Ishikawa (cell line): ENCODE results near the gene CES2.

Experiments used
- CEBPB ChIP-seq: IDR thresholded peaks from 2 replicates; pipeline ENCODE4 v1.6.1; 2012
- CREB1 ChIP-seq: IDR thresholded peaks from 2 replicates; pipeline ENCODE4 v1.6.1; 2012; ENCODE audit warnings: low read depth
- EGR1 ChIP-seq: IDR thresholded peaks from 2 replicates; pipeline ENCODE4 v1.6.1; 2012
- EP300 ChIP-seq: IDR thresholded peaks from 2 replicates; pipeline ENCODE4 v1.6.1; 2012; ENCODE audit warnings: borderline replicate concordance
- FOXM1 ChIP-seq: IDR thresholded peaks from 2 replicates; pipeline ENCODE4 v1.6.1; 2012; ENCODE audit warnings: low read depth, borderline replicate concordance
- NFIC ChIP-seq: IDR thresholded peaks from 2 replicates; pipeline ENCODE4 v1.6.1; 2012
- RAD21 ChIP-seq: IDR thresholded peaks from 2 replicates; pipeline ENCODE4 v1.6.1; 2012; ENCODE audit warnings: low read depth
- TAF1 ChIP-seq: IDR thresholded peaks from 2 replicates; pipeline ENCODE4 v1.6.1; 2012; ENCODE audit warnings: low read depth, mild to moderate bottlenecking
- TCF12 ChIP-seq: IDR thresholded peaks from 2 replicates; pipeline ENCODE4 v1.6.1; 2012; ENCODE audit warnings: low read depth
- TEAD4 ChIP-seq: IDR thresholded peaks from 2 replicates; pipeline ENCODE4 v1.6.1; 2012
- YY1 ChIP-seq: IDR thresholded peaks from 2 replicates; pipeline ENCODE4 v1.6.1; 2012; ENCODE audit warnings: low read depth
- ZBTB7A ChIP-seq: IDR thresholded peaks from 2 replicates; pipeline ENCODE4 v1.6.1; 2012; ENCODE audit warnings: low read depth
- TF ChIP-seq, protein P1 (sequence below): IDR thresholded peaks from 2 replicates; pipeline ENCODE4 v1.6.1; 2012
- TF ChIP-seq, protein P2 (sequence below): IDR thresholded peaks from 2 replicates; pipeline ENCODE4 v1.6.1; 2012; ENCODE audit warnings: low read depth, mild to moderate bottlenecking
- TF ChIP-seq, protein P3 (sequence below): IDR thresholded peaks from 2 replicates; pipeline ENCODE4 v1.6.1; 2012

CES2 gene

DNA sequence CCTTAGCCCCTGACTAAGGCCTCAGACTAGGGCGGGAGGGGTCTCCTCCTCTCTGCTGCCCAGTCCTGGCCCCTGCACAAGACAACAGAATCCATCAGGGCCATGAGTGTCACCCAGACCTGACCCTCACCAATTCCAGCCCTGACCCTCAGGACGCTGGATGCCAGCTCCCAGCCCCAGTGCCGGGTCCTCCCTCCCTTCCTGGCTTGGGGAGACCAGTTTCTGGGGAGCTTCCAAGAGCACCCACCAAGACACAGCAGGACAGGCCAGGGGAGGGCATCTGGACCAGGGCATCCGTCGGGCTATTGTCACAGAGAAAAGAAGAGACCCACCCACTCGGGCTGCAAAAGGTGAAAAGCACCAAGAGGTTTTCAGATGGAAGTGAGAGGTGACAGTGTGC lies 38.4 kb downstream of the CES2 start:
- no peak for TF ChIP-seq NFIC

DNA sequence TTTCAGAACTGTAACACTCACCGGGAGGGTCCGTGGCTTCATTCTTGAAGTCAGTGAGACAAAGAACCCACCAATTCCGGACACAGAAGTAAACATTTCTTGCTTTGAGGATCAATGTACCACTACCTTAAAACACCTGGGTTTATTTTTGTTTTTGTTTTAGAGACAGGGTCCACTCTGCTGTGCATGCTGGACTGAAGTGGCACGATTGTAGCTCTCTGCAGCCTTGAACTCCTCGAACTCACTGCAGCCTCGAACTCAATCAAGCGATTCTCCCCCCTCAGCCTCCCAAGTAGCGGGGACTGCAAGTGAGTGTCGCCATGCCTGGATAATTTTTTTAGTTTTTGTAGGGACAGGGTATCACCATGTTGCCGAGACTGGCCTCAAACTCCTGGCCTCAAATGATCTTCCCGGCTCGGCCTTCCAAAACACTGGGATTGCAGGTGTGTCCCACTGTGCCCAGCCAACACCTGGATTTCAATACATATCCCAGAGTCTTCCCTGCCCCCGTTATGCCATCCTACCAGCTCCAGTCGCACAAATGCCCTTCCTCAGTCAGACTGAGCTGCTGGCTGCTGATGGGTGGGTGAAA lies 40.1 kb downstream of the CES2 start:
- TF ChIP-seq ZBTB7A (no peak), EP300 (no peak), CEBPB (no peak), EGR1 (no peak), TAF1 (no peak), NFIC (no peak), FOXM1 (no peak), TEAD4 (no peak), RAD21 (no peak)
- TF ChIP-seq, protein P1, sequence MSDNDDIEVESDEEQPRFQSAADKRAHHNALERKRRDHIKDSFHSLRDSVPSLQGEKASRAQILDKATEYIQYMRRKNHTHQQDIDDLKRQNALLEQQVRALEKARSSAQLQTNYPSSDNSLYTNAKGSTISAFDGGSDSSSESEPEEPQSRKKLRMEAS, result no peak
- TF ChIP-seq, protein P2, sequence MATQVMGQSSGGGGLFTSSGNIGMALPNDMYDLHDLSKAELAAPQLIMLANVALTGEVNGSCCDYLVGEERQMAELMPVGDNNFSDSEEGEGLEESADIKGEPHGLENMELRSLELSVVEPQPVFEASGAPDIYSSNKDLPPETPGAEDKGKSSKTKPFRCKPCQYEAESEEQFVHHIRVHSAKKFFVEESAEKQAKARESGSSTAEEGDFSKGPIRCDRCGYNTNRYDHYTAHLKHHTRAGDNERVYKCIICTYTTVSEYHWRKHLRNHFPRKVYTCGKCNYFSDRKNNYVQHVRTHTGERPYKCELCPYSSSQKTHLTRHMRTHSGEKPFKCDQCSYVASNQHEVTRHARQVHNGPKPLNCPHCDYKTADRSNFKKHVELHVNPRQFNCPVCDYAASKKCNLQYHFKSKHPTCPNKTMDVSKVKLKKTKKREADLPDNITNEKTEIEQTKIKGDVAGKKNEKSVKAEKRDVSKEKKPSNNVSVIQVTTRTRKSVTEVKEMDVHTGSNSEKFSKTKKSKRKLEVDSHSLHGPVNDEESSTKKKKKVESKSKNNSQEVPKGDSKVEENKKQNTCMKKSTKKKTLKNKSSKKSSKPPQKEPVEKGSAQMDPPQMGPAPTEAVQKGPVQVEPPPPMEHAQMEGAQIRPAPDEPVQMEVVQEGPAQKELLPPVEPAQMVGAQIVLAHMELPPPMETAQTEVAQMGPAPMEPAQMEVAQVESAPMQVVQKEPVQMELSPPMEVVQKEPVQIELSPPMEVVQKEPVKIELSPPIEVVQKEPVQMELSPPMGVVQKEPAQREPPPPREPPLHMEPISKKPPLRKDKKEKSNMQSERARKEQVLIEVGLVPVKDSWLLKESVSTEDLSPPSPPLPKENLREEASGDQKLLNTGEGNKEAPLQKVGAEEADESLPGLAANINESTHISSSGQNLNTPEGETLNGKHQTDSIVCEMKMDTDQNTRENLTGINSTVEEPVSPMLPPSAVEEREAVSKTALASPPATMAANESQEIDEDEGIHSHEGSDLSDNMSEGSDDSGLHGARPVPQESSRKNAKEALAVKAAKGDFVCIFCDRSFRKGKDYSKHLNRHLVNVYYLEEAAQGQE, result no peak
- TF ChIP-seq, protein P3, sequence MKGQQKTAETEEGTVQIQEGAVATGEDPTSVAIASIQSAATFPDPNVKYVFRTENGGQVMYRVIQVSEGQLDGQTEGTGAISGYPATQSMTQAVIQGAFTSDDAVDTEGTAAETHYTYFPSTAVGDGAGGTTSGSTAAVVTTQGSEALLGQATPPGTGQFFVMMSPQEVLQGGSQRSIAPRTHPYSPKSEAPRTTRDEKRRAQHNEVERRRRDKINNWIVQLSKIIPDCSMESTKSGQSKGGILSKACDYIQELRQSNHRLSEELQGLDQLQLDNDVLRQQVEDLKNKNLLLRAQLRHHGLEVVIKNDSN, result no peak

DNA sequence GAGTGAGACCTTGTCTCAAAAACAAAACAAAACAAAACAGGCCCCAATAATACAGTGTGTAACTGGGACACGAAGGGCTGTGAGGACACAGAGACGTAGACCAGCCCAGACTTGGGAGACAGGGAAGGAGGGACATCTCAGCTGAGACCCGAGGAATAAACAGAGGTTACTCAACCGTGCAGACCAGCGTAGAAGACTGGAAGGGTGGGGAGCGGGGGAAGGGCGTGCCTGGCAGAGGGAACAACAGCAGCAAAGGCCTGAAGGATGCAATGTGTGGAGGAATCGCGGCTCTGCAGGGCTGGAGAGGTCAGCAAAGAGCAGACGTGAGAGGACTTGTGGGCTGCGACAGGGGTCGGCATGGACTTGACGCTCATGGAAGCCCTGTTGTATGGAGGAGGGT lies 41.4 kb downstream of the CES2 start:
- TF ChIP-seq, protein P1, result no peak
- no peak for TF ChIP-seq TAF1

DNA sequence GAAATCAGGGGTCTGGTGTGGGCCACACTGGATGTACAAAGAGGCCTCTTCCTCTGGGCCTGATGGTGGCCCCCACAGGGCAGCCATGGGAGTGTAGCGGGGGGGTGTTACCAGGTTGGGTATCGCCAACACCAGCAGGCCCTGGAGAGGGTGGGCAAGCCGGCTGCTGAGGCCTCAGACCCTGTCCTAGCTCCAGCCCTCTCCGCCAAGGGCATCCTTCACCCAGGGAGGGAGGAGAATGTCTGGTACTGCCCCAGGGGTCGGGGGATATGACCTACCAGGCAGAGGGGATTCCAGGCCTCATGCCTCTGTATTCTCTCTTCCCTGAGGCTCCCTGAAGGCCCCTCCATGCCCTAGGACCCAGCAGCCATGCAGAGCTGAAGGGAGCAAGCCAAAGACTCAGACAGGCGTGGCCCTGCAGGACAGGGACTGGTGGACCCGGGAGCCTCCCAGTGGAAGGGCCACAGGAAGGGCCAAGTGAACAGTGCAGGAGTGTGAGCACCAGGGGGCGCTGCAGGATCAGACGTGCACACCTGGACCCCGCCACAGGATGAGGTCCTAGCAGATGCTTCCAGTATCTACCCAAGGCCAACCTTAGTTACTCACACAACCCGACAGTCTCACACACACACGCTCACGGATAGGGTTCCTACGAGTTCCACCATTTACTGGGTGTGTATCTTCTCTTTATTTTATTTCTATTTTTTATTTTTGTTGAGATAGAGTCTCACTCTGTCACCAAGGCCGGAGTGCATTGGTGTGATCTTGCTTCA lies 42.2 kb downstream of the CES2 start:
- TF ChIP-seq RAD21, result peak; percentile 99
- TF ChIP-seq, protein P3, result no peak

DNA sequence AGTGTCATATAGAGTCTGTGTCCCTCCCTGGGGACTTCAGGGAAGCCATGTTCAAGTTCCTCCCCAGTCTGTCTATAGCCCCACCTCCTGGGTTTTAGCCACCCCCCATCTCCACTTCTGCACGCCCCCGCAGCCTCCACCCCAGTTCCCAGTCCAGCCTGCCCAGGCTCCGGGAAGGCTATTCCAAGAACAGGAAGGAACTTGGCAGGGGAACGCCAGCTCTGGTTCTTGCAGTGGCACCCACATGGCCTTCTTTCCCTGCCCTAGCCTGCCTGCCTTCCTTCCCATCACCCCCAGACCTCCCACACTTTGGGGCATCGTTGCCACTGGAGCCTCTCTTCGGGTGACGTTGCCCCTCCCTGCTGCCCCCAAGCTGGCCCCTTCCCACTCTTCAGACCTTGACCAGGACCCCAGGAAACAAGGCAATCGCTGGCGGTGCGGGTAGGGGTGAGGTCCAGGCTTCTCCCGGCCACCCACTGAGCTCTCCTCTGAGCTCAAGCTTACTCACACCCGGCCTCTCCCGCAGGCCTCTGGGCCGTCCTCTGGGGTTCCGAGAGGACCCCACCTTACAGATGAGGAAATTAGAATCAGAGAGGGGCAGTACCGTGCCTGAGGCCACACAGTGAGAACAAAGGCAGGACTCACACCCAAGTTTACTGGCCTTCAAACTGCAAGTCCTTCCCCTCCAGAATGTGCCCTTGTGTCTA lies 43.8 kb downstream of the CES2 start:
- TF ChIP-seq ZBTB7A (no peak), TEAD4 (no peak), CREB1 (no peak), CEBPB (no peak), NFIC (no peak), EP300 (no peak), TCF12 (no peak), FOXM1 (no peak), TAF1 (no peak), YY1 (no peak), RAD21 (no peak), EGR1 (no peak)
- TF ChIP-seq, protein P1, result no peak
- TF ChIP-seq, protein P3, result no peak
- TF ChIP-seq, protein P2, result no peak

DNA sequence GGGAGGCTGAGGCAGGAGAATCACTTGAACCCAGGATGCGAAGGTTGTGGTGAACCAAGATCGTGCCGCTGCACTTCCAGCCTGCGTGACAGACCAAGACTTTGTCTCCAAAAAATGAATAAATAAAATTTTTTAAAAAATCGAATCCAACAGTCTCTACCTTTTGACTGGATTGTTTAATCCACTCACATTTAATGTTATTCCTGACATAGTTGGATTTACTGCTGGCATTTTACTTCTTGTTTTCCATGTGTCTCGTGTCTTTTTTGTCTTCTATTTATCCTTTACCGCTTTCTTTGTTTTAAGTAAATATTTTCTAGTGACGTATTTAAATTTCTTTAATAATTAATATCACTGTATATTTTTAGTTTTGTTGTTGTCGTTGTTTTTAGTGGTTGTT lies 47.7 kb downstream of the CES2 start:
- TF ChIP-seq ZBTB7A (no peak), TEAD4 (no peak), TCF12 (no peak), NFIC (no peak), EGR1 (no peak), CEBPB (no peak), FOXM1 (no peak), RAD21 (no peak)
- TF ChIP-seq, protein P1, result no peak
- TF ChIP-seq, protein P3, result no peak
